GM18907 (cell line): ENCODE measurements around the gene CTSF.
"Not testable (repeated sequence)": the region's sequence is repeated elsewhere in the genome, so short reads cannot be mapped to it uniquely, and the experiment has no call there.

ENCODE experiments used
- ATAC-seq: cut with Tn5 transposase; IDR thresholded peaks from one replicate; pipeline ENCODE4 v1.9.1; 2021; ENCODE audit warnings: mild to moderate bottlenecking, moderate library complexity; ENCODE audit not compliant: unreplicated experiment

CTSF gene

DNA sequence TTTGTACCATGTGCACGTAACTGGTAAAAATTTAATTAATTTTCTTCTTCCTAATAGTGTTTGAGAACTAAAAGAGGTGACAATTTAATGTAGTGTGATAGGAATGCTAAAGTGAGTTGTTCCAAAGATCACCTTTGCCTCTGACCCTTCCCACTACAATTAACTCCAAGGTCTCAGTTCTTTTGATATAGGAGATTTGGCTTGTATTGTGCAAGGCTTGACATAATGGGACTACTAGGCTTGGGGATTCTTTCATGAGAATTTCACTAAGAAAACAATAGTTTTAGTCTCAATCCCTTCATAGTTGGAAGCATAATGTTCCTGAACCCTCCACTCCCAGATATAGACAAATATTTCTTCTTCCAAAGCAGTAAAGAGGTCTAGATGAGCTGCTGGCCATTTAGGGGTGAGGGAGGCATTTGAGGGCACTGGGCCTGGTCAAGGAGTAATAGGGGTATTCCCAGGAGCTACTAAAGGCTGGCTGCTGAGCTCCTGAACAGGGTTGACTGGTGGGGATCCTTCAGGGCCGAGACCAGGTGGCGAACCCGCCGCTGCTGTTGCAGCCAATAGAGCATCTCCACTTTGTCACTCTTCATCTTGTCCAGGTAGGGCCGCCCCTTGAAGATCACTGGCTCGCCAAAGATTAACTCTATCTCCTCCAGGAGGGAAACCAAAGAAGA, 21.7 kb upstream of the CTSF start:
- ATAC-seq, result no peak

DNA sequence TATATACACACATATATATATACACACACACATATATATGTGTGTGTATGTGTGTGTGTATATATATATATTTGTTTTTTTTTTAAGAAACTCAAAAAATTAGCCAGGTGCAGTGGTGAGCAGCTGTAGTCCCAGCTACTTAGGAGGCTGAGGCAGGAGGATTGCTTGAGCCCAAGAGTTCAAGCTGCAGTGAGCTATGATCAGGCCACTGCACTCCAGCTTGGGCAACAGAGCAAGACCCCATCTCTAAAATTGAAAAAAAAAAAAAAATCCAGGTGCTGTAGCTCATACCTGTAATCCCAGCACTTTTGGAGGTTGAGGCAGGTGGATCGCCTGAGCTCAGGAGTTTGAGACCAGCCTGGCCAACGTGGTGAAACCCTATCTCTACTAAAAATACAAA, 20.9 kb upstream of the CTSF start:
- not testable (repeated sequence) for ATAC-seq

DNA sequence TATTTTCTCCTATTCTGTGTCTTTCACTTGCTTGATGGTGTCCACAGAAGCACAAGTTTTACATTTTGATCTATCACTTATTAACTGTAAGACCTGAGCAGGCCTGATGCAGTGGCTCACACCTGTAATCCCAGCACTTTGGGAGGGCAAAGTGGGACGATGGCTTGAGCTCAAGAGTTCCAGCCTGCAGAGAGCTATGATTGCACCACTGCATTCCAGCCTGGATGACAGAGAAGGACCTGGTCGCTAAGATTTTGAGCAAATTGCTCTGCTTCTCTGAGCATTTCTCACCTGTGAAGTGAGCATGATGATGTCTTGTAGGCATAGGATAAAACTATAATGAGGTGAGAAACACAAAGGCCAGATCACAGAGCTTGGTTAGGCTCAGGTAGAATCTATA, 17.7 kb upstream of the CTSF start:
- no peak for ATAC-seq

DNA sequence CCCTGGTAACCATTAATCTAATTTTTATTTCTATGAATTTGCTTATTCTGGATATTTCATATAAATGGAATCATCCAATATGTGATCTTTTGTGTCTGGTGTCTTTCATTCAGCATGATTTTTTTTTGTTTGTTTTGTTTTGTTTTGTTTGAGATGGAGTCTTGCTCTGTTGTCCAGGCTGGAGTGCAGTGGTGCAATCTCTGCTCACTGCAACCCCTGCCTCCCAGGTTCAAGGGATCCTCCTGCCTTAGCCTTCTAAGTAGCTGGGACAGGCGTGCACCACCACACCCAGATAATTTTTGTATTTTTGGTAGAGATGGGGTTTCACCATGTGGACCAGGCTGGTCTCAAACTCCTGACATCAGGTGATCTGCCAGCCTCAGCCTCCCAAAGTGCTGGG, 17.0 kb upstream of the CTSF start:
- not testable (repeated sequence) for ATAC-seq

DNA sequence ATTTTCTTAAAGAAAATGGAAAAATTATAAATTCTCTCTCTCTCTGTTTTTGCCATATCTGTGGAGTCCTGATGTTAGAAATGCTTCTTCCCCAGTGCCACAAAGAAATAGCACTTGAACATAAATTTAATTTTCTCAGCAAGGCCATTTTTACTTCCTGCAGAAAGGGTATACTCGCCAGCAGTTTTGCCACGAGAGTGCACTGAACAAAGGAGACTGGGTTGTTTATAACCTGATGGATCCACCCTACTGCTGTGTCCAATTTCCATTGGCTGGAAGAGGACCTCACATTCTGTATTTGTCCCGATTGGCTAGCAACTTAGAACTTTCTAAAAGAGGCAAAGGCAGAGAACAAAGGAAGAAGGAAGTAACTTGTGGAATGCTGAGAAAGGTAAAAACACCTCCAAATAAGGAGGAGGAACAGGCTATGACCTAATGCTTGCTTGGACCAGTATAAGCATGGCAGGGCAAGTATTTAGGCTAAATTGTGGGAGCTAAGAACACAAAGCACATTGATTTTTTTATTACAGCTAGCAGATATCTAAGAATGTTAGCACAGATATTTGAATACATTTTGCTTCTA, 14.2 kb upstream of the CTSF start:
- ATAC-seq, result not testable (repeated sequence)

DNA sequence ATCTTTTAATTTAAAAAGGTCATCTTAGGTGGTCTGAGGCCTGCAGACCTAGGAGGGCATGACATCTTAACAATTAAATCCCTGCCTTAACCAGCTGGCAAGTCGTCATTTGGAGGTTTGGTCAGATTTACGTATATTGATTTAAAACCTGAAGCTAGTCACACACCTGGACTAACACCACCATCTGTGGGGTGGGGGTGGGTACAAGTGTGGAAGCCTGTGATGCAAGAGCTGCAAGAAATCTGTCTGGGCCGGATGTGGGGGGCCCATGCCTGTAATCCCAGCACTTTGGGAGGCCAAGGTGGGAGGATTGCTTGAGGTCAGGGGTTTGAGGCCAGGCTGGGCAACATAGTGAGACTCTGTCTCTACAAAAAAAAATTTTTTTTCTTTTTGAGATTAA, 12.9 kb upstream of the CTSF start:
- ATAC-seq, result no peak

DNA sequence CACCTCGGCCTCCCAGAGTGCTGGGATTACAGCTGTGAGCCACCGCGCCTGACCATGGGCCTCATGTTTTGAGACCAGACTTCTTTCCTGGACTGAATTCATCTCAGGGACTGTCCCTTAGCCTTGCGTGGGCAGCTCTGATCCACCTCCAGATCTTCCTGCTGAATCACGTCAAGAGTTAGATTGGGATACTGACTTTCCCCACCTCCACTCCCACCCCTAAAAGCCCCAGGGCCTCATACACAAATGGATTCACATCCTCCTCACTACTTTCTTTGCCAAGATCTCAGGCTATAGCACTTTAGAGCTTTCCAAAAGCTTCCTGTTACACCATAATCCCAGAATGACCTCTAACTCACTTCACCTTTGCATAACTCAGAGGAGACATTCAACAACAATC, 12.4 kb upstream of the CTSF start:
- no peak for ATAC-seq

DNA sequence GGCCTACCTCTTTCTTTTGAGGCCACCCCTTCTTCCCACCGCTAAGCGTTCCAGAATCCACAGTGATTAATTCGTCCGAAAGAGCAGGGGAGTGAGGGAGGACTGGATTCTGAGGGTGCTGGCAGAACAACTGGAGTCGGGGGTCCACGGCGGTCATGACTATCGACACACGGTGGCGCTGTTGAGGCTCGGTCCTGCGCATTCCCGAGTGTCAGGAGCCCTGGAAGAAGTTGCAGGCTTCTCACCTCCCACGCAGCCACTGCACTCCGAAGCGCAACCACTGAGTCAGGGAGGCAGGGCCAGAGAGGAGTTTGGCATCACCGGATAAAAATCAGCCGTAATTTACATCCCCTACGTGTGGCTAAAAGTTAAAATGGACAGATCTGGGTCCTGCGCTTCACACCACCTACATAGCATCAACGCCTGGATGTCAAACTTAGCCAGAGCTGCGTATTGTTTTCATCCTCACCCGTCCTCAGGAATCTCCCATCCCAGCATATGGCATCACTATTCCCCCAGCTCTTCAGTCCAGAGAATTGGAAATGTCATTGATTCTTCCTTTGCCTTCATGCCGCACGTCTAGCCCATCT, 10.7 kb upstream of the CTSF start:
- ATAC-seq, result no peak

DNA sequence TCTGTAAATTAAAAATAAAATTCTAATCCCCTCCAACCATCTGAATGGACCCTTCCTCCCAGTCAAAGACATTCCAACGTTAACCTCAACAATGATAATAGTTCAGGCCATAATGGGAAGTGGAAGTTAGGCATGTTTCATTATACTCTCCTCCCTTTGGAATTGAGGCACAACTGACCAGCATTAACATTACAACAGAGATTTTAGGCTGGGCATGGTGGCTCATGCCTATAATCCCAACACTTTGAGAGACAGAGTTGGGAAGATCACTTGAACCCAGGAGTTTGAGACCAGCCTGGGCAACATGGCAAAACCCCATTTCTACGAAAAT, 2.4 kb upstream of the CTSF start:
- no peak for ATAC-seq

DNA sequence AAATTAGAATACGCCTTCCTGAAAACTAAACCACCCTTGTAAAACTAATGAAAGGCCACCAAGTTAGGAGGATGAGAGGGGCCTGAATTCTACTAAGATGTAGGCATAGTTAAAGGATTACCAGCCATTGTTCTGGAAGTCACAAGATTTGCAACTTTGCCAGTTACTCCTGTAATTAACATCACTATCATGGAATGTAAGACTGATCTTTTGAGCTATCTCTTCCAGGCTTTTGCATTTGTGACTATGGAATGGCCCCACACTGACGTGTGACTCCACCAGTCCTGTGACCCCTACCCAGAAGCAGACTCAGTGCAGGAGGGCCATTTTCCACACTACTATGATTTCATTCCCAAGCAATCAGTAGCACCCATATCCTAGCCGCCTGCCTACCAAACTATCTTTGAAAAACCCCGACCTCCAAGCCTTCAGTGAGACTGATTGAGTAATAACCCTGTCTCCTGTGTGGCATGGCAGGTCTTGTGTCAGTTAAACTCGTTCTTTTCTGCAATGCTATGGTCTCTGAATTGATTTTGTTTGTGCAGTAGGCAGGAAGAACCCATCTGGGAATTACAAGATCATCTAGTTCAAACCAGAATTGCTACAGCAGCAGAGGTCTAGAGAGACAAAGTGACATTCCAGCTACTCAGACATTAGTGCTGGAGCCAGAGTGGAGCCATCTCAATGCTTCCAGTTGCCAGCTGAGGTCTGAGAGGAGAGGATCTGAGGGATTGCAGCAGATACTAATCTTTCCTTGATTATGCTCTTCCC, 1.9 kb upstream of the CTSF start:
- no peak for ATAC-seq

DNA sequence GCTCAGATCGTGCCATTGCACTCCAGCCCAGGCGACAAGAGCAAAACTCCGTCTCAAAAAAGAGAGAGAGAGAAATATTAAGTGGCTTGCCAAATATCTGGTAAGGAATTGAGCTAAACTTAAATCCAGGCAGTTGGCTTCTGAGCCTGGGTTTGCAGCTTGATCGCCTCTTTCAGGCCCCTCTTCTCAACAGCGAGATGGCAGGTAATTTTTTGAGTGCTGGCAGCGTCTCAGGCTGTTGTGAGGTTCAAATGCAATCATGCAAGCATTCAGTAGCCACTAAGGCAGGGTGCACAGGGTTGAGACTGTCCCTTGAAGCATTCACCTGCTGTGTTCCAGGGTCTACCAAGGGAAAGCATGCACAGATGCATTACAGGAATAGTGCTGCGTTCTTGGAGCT, 670 bp upstream of the CTSF start:
- no peak for ATAC-seq

DNA sequence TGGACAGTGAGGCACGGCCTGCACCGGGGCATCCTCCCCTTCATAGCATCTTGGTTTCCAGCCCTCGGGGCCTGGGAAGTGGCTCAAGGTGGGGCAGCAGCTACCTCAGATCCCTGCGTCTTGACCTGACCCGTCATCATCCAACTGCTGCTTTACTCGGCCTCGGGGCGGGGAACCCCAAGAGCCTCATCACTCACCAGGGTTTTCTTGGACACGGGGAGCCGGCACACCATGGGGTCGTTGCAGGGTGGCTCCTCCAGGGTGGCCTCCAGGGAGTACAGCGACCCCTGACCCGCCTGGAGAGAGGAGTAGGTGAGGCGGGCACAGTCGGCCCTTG, 651 bp downstream of the CTSF start:
- ATAC-seq, result no peak

DNA sequence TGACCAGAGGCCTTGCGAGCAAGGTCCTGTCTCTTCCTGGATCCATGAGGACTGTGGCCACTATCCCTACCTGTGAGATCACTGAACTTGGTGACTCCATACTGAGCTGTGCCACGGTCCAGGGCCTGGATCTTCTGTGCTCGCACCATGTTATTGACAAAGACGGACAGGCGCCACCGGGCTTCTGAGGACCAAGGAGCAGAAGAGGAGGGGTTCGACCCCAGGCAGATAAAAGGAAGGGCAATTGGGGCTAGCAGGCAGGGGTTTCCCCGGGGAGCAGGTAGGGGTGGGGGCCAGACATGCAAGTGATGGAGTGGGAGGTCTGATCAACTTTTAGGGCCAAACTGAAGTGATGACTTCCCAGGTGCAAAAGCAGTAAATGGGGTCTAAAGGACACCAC, 2.2 kb downstream of the CTSF start:
- ATAC-seq, result no peak

DNA sequence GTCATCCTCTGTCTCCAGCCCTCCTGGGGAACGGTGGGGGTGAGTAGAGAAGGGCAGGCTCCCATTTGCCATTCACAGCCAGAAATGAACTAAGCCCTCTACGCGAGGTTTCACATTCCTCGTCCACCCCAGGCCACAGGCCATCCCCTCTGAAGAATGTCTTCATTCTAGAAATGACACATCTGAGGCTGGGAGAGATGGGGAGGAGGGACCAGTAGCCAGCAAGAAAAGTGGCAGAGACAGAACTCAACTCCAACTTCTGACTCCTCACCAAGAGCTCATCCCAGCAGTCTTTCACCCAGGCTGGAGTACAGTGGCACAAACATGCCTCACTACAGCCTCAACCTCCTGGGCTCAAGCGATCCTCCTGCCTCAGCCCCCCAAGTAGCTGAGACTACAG, 3.4 kb downstream of the CTSF start:
- no peak for ATAC-seq

DNA sequence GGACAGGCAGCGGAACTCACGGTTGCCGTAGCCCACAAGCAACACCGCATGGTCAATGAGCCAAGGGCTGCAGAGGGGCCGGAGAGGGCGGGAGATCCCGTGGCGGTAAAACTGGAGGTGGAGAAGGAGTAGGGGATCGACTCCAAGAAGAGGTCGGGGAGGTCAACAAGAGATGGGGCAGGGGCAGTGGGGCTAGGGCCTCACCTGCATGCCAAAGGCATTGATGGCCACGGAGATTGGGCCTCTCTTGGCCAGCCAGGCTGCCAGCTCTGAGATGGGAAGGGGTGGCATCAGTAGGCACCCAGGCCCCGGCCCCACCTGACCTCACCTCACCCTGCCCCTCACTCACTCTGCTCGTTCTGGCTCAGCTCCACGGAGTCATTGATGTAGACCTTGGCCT, 3.9 kb downstream of the CTSF start:
- no peak for ATAC-seq

DNA sequence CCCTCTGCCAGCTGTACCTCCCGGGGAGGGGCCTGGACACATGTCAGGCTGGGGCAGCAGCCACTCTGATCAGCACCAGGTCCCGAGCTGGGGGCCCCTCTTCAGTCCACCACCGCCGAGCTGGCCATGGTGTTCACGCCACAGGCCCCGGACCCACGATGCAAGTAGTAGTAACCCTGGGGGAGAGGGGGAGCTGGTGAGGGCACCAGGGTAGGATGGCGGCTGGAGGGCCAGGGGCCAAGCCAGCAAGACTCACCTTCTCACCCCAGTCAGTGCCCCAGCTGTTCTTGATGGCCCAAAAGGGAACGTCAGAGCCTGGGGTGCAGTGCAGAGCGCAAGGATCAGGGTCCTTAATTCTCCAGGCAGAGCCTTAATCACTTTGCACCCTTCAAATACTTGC, 4.6 kb downstream of the CTSF start:
- no peak for ATAC-seq

DNA sequence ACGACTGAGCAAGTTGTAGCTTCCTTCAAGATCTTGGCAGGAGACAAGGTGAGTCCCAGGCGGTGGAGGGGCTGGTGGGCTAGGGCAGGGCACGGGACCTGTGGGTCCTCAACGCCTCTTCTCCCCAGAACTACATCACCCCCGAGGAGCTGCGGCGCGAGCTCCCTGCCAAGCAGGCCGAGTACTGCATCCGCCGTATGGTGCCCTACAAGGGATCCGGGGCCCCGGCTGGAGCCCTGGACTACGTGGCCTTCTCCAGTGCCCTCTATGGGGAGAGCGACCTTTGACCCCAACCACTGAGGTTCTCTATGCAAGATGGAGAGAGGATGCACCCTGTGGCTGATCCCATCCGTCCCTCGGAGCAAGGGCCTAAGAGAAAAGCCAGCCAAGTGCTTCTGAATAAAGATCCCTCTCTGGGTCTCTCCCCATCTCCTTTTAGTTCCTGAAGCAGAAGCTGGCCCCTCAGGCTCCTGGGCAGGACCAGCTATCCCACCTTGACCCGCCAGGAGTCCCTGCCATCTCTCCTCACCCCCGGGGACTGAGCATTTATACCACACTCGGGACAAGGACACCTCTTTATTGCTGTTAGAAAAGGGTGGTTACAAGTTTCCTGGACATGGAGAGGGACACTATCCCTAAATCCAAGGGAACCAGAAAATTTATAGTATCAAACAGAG, 5.4 kb downstream of the CTSF start:
- no peak for ATAC-seq

DNA sequence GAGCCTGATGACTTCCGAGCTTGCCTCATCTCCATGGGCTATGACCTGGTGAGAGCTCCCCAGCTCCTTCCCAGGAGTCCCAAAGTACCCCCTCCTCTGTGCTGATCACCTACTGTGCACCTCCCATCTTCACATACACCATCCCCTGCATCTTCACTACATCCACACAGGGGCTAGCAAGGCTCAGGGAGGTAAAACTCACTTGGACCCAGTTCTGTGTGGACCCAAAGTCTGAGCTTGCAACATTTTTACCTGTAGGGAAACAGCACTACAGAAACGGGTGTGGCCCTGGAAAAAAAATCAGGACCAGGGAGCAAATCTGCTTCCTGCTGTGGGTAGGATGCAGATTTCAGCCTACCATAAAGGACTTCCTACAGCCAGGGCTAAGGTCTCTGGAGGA, 6.1 kb downstream of the CTSF start:
- ATAC-seq, result no peak

DNA sequence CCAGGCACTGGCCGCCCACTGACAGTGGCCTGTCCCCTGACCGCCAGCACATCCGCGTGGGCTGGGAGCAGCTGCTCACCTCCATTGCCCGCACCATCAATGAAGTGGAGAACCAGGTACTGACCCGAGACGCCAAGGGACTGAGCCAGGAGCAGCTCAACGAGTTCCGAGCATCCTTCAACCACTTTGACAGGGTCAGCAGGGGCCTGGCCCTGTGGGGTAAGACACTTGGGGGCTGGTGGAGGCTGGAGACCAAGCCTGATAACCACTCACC, 6.5 kb downstream of the CTSF start:
- ATAC-seq, result no peak

DNA sequence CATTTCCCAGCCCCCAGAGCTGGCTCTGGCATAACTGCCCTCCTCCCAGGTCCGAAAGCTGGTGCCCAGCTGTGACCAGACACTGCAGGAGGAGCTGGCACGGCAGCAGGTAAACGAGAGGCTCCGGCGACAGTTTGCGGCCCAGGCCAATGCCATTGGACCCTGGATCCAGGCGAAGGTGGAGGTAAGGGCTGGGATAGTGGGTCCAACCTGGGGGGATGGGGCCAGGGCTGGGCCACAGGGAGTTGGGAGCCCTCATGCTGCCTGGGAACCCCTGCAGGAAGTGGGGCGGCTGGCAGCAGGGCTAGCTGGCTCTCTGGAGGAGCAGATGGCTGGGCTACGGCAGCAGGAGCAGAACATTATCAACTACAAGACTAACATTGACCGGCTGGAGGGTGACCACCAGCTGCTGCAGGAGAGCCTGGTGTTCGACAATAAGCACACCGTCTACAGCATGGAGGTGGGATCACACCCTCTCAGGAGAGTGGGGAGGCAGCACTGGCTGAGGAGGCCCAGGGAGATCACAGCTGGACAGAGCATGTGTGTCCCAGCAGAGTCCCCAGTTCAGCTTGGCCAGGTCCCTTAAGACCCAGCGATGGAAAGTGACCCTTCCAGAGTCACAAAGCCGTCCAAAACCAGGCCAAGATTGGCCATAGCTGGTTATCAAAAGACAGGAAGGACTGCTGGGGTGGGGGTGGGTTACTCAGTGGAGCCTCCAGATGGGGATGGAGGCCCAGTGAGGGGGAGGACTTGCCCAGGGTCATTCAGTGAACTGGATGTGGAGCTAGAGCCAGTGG, 7.0 kb downstream of the CTSF start:
- ATAC-seq, result no peak
